Fibroblast of upper back skin (primary cell): ENCODE data around the gene CELSR1.
A peak's percentile ranks its signal among the peaks of the same experiment; 100 is the strongest.

ENCODE experiments used
- DNase-seq: peaks from one replicate; pipeline ENCODE4 v3.0.0-alpha.2; 2013

Gene CELSR1

GRCh38 chr22:46575911-46576555, 38.6 kb upstream of the CELSR1 start:
- DNase-seq: no peak

- no peak for DNase-seq
These were observed 37.8 kb upstream of the CELSR1 start for GRCh38 chr22:46574993-46575910.

- no peak for DNase-seq
These were observed 37.1 kb upstream of the CELSR1 start for GRCh38 chr22:46574438-46574992.

- DNase-seq: no peak
These were observed 36.5 kb upstream of the CELSR1 start for GRCh38 chr22:46573781-46574437.

GRCh38 chr22:46572911-46573780, 35.7 kb upstream of the CELSR1 start:
- DNase-seq: no peak

- no peak for DNase-seq
These were observed 34.3 kb upstream of the CELSR1 start for GRCh38 chr22:46571642-46572250.

- no peak for DNase-seq
These were observed 32.7 kb upstream of the CELSR1 start for GRCh38 chr22:46569848-46570695.

GRCh38 chr22:46569055-46569847, 31.8 kb upstream of the CELSR1 start:
- DNase-seq: no peak

GRCh38 chr22:46568102-46568809, 30.8 kb upstream of the CELSR1 start:
- no peak for DNase-seq

GRCh38 chr22:46567471-46567870, 30.1 kb upstream of the CELSR1 start:
- DNase-seq: no peak

- no peak for DNase-seq
These were observed 26.8 kb upstream of the CELSR1 start for GRCh38 chr22:46564084-46564714.

GRCh38 chr22:46563381-46564083, 26.1 kb upstream of the CELSR1 start:
- peak; percentile 35 for DNase-seq

GRCh38 chr22:46561435-46561905, 24.1 kb upstream of the CELSR1 start:
- peak; percentile 24 for DNase-seq

GRCh38 chr22:46560696-46561295, 23.4 kb upstream of the CELSR1 start:
- no peak for DNase-seq

- no peak for DNase-seq
These were observed 20.5 kb upstream of the CELSR1 start for GRCh38 chr22:46557736-46558480.

GRCh38 chr22:46556775-46557174, 19.4 kb upstream of the CELSR1 start:
- no peak for DNase-seq

GRCh38 chr22:46553189-46553588, 15.8 kb upstream of the CELSR1 start:
- DNase-seq: no peak
